Osteoblast (primary cell): ENCODE data around the gene METTL2A. TPM values are rescaled to one million over a fixed set of nuclear protein-coding genes. Genes with fewer than 3 reads are reported as not detected.
"Not testable (repeated sequence)": the region's sequence is repeated elsewhere in the genome, so short reads cannot be mapped to it uniquely, and the experiment has no call there.

Experiments
- DNase-seq: peaks from one replicate; pipeline ENCODE4 v3.0.0; 2011; ENCODE audit warnings: low spot score, mixed read lengths; ENCODE audit not compliant: insufficient read length; ENCODE audit errors: missing footprints
- H2AFZ ChIP-seq: 2 replicates; pipeline ENCODE4 v1.6.0; 2011; ENCODE audit warnings: mild to moderate bottlenecking, low read length
- H3K27ac ChIP-seq: 2 replicates; pipeline ENCODE4 v1.5.1; 2011; ENCODE audit warnings: mild to moderate bottlenecking, low read depth, low read length, moderate library complexity
- H3K27me3 ChIP-seq: 2 replicates; pipeline ENCODE4 v1.6.0; 2012; ENCODE audit warnings: mild to moderate bottlenecking, control low read depth, inconsistent platforms, low read length, moderate library complexity; ENCODE audit not compliant: insufficient read depth
- H3K36me3 ChIP-seq: 2 replicates; pipeline ENCODE4 v1.5.1; 2011; ENCODE audit warnings: mild to moderate bottlenecking, low read length, control low read depth, moderate library complexity; ENCODE audit not compliant: insufficient read depth
- H3K4me1 ChIP-seq: 2 replicates; pipeline ENCODE4 v1.5.1; 2011; ENCODE audit warnings: mild to moderate bottlenecking, low read length, control low read depth, moderate library complexity; ENCODE audit not compliant: insufficient read depth
- H3K4me2 ChIP-seq: 2 replicates; pipeline ENCODE4 v1.6.0; 2011; ENCODE audit warnings: mild to moderate bottlenecking, low read length; ENCODE audit not compliant: insufficient read depth
- H3K4me3 ChIP-seq: fragments of 200-600 bp; sonication (generic); 3 replicates; pipeline ENCODE4 v1.5.1; 2012; ENCODE audit warnings: mild to moderate bottlenecking, low read length, inconsistent platforms; ENCODE audit not compliant: insufficient read depth
- H3K79me2 ChIP-seq: 2 replicates; pipeline ENCODE4 v1.6.0; 2012; ENCODE audit warnings: mild to moderate bottlenecking, low read length, control low read depth, inconsistent platforms; ENCODE audit not compliant: insufficient read depth
- H3K9me3 ChIP-seq: 2 replicates; pipeline ENCODE4 v1.5.1; 2011; ENCODE audit warnings: low read depth, low read length, control low read depth
- H4K20me1 ChIP-seq: 2 replicates; pipeline ENCODE4 v1.6.0; 2012; ENCODE audit warnings: mild to moderate bottlenecking, low read length, control low read depth; ENCODE audit not compliant: insufficient read depth
- total RNA-seq: library from RNA; depleted of rRNA; stranded (reverse); fragments of >200 nt; gene quantifications from 2 replicates; pipeline ENCODE4 v1.2.3, GENCODE V29; 2012
- TF ChIP-seq, protein P1 (sequence below): IDR thresholded peaks from 2 replicates; pipeline ENCODE4 v1.5.1; 2011; ENCODE audit warnings: mild to moderate bottlenecking, low read depth, low read length, moderate library complexity; ENCODE audit errors: extremely low read depth

METTL2A gene
- total RNA-seq, 1 donor = 24.6 TPM

DNA sequence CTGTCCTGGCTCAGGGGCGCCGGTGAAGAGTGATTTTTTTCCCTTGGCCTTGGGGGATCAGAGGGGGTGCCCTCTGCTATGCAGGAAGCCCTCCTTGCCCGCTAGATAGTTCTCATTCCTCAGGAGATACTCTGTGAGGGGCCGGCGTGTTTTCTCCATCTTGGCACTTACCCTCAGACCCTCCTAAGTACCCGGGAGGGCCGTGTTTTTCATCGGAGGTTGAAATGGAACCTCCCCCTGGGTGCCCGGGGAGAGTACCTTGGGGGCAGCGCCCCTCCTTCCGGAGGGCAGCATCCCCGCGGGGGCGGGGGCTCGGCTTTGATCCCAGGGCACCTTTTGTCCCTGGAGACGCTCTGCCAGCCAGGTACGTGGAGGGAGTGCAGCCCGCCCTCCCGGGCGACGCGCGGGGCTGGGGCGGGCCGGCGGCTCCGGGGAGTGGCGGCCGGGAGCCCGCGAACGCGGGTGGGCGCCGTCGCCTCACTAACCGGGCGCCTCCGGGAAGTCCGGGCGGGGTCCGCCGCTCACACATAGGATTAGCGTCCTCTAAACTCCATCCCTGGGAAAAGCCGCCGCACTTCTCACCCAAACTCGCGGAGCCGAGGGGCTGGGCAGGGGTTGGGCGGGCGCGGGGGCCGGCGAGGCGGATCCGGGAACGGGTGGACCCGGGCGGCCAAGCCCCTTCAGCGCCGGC is 54.2 kb downstream of the METTL2A start:
- H3K4me2 ChIP-seq = peak overlapping the region; percentile 69
- H3K4me1 ChIP-seq, H3K27me3 ChIP-seq, H2AFZ ChIP-seq, H3K36me3 ChIP-seq, H3K9me3 ChIP-seq, H3K27ac ChIP-seq, H4K20me1 ChIP-seq, DNase-seq: not testable (repeated sequence)
- peaks cover 36% of the 10 kb centered on the region for H3K79me2 ChIP-seq
- peak overlapping the region; percentile 72 for H3K4me3 ChIP-seq

- Histone ChIP-seq H4K20me1 (peaks cover 3% of the 10 kb centered on the region), H3K4me2 (peak within 1 kb of the TSS; percentile 86), H3K36me3 (peaks cover 4% of the 10 kb centered on the region), H3K9me3 (no peaks in the 10 kb centered on the region), H3K27ac (peak within 1 kb of the TSS; percentile 80), H2AFZ (no peak within 1 kb of the TSS), H3K4me1 (peaks cover 8% of the 10 kb centered on the region), H3K27me3 (no peaks in the 10 kb centered on the region), H3K4me3 (peak within 1 kb of the TSS; percentile 82), H3K79me2 (peaks cover 42% of the 10 kb centered on the region)
- TF ChIP-seq, protein P1, sequence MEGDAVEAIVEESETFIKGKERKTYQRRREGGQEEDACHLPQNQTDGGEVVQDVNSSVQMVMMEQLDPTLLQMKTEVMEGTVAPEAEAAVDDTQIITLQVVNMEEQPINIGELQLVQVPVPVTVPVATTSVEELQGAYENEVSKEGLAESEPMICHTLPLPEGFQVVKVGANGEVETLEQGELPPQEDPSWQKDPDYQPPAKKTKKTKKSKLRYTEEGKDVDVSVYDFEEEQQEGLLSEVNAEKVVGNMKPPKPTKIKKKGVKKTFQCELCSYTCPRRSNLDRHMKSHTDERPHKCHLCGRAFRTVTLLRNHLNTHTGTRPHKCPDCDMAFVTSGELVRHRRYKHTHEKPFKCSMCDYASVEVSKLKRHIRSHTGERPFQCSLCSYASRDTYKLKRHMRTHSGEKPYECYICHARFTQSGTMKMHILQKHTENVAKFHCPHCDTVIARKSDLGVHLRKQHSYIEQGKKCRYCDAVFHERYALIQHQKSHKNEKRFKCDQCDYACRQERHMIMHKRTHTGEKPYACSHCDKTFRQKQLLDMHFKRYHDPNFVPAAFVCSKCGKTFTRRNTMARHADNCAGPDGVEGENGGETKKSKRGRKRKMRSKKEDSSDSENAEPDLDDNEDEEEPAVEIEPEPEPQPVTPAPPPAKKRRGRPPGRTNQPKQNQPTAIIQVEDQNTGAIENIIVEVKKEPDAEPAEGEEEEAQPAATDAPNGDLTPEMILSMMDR = no peak
- DNase-seq = peak; percentile 99
Measured at GRCh38 chr17:62478424-62478879, 54.8 kb downstream of the METTL2A start, which contains the start of gene TLK2. Gene TLK2, plus strand, starts transcription at chr17:62478825. Its CDS starts 2,301 bp downstream, at chr17:62481126.

DNA sequence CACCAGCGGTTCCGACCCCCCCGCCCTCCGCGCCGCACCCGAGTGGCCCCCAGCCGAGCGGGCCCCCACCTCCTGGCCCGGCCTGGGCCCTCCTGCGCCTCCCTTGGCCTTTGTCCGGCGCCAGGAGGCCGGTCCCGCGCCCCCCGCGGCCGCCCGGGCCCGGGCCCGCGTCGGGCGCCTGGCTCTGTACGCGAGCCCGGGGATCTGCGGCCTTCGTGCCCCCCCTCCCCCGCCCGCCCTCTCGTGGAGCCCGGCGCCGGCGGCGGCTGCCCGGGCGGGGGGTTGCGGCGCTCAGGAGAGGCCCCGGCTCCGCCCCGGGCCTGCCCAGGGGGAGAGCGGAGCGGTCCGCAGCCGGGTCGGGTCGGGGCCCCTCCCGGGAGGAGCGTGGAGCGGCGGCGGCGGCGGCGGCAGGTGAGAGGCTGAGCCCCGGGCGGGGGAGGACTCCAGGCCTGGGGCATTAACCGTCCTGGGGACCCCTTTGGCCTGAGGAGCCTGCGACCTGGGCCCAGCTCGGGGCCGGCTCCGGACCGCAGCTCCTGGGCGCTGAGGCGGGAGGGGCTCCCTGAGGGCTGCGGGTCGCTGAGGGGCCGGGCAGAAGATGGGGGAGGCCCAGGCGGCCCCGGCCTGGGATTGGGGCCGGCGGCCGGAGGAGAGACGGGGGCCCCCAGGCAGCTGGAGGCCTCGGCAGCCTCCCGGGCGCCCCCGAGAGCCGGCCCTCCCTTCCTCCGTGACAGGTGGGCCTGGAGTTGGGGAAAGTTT is 55.4 kb downstream of the METTL2A start:
- not testable (repeated sequence) for H3K27ac ChIP-seq, H3K9me3 ChIP-seq, H3K4me2 ChIP-seq, H3K36me3 ChIP-seq, H3K27me3 ChIP-seq, DNase-seq, H2AFZ ChIP-seq, H4K20me1 ChIP-seq, H3K4me1 ChIP-seq
- H3K4me3 ChIP-seq = peak overlapping the region; percentile 82
- H3K79me2 ChIP-seq = peaks cover 48% of the 10 kb centered on the region

DNA sequence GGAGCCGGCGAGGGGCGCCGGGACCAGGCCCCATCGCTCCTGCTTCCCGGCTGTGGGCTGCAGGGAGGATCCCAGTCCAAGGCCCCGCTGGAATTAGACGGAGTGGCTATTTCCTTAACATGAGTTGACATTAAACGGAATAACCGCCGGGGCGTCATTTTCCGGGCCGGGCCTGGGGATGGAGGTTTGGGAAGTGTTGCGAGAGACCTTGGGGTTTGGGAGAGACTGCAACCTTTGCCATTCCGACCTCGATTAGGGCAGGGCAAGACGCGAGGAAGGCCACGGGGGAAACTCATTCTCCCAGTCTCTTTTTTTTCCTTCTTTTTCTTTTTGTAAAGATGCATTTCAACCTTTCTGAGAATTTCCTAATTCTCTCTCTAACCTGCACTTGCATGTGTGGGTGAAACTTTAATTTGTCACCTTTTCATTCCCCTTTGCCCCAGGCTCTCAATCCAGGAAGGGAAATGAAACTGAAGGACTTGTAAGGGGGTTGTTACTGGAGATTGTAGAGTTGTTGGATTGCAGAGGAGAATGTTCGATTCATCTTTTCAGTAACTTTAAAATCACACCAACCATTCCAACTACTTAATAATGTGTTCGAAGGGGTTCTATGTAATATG is 56.1 kb downstream of the METTL2A start:
- not testable (repeated sequence) for H4K20me1 ChIP-seq, H3K36me3 ChIP-seq, H3K9me3 ChIP-seq, H3K4me1 ChIP-seq, H3K27me3 ChIP-seq, H2AFZ ChIP-seq
- Histone ChIP-seq H3K27ac (peak overlapping the region; percentile 80), H3K4me3 (peak overlapping the region; percentile 82), H3K79me2 (peaks cover 54% of the 10 kb centered on the region), H3K4me2 (peak overlapping the region; percentile 86)
- DNase-seq = peak; percentile 69

DNA sequence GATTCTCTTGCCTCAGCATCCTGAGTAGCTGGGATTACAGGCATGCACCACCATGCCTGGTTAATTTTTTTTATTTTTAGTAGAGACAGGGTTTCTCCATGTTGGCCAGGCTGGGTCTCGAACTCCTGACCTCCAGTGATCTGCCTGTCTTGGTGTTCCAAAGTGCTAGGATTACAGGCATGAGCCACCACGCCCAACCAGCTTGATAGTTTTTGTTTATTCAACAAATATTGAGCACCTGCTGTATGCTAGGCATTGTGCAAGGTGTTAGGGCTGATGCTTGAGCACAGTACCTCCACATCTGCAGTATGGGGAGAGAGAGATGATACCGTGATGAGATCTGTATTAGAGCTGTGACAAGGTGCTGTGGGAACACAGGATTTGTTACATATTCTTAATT is 58.9 kb downstream of the METTL2A start:
- H3K4me1 ChIP-seq, H3K4me2 ChIP-seq, H3K36me3 ChIP-seq, H3K4me3 ChIP-seq, H3K9me3 ChIP-seq, H4K20me1 ChIP-seq, H3K27ac ChIP-seq, DNase-seq, H2AFZ ChIP-seq, H3K27me3 ChIP-seq: not testable (repeated sequence)
- H3K79me2 ChIP-seq = peaks cover 72% of the 10 kb centered on the region

GRCh38 chr17:62490990-62491389 is 67.3 kb downstream of the METTL2A start:
- not testable (repeated sequence) for DNase-seq, H3K36me3 ChIP-seq, H3K27me3 ChIP-seq, H2AFZ ChIP-seq, H3K4me1 ChIP-seq, H3K27ac ChIP-seq, H3K4me3 ChIP-seq, H3K9me3 ChIP-seq, H3K4me2 ChIP-seq
- Histone ChIP-seq H3K79me2 (peaks cover 95% of the 10 kb centered on the region), H4K20me1 (peaks cover 12% of the 10 kb centered on the region)

DNA sequence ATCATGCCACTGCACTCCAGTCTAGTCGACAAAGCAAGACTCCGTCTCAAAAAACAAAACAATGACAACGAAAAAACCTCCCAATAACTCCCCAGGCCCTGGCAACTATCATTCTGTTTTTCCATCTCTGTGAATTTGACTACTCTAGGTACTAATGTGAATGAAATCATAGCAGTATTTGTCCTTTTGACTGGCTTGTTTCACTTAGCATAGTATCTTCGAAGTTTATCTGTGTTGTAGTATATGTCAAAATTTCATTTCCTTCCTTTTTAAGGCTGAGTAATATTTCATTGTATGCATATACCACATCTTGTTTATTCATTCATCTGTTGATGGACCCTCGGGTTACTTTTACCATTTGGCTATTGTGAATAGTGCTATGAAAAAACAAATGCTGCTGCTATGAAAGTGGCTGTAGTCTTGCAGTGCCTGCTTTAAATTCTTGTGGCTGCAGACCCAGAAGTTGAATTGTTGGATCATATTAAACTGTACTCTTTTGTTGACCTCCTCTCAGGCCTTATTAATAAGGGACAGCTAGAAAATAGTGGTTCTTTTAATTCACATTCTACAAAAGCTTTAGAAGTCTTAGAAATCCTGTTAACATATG is 69.5 kb downstream of the METTL2A start:
- peaks cover 95% of the 10 kb centered on the region for H3K79me2 ChIP-seq
- H2AFZ ChIP-seq, H3K27me3 ChIP-seq, H3K4me3 ChIP-seq, H3K4me1 ChIP-seq, H3K9me3 ChIP-seq, H3K4me2 ChIP-seq, H3K27ac ChIP-seq, DNase-seq, H3K36me3 ChIP-seq: not testable (repeated sequence)
- peaks cover 12% of the 10 kb centered on the region for H4K20me1 ChIP-seq
